Skeletal muscle satellite cell (primary cell): Measurements from ENCODE around the gene PLEKHM3.
"Not testable (repeated sequence)": the region's sequence is repeated elsewhere in the genome, so short reads cannot be mapped to it uniquely, and the experiment has no call there.

Experiments
- H3K27me3 ChIP-seq: 2 replicates; pipeline ENCODE4 v1.7.0; 2013; ENCODE audit warnings: low read length; ENCODE audit not compliant: control insufficient read depth, insufficient read depth
- H3K36me3 ChIP-seq: 2 replicates; pipeline ENCODE4 v1.7.0; 2013; ENCODE audit warnings: mild to moderate bottlenecking, control low read depth, low read length; ENCODE audit not compliant: insufficient read depth
- H3K4me1 ChIP-seq: 2 replicates; pipeline ENCODE4 v1.7.0; 2013; ENCODE audit warnings: low read length; ENCODE audit not compliant: control insufficient read depth, insufficient read depth
- H3K4me2 ChIP-seq: 2 replicates; pipeline ENCODE4 v1.7.0; 2013; ENCODE audit warnings: mild to moderate bottlenecking, low read length
- H3K4me3 ChIP-seq: 2 replicates; pipeline ENCODE4 v1.7.0; 2013; ENCODE audit warnings: low read length
- H3K9ac ChIP-seq: 2 replicates; pipeline ENCODE4 v1.7.0; 2013; ENCODE audit warnings: mild to moderate bottlenecking, low read depth, low read length, moderate library complexity
- H3K9me3 ChIP-seq: replicated peaks from 2 replicates; pipeline ENCODE4 v1.7.0; 2013; ENCODE audit warnings: mild to moderate bottlenecking, control low read depth, low read length

The PLEKHM3 gene

GRCh38 chr2:207811658-207812057 lies 213.7 kb downstream of the PLEKHM3 start:
- not testable (repeated sequence) for H3K9ac ChIP-seq, H3K36me3 ChIP-seq, H3K4me1 ChIP-seq, H3K9me3 ChIP-seq, H3K27me3 ChIP-seq, H3K4me2 ChIP-seq, H3K4me3 ChIP-seq

- Histone ChIP-seq H3K36me3 (no peaks in the 10 kb centered on the region), H3K9ac (no peak overlapping the region), H3K4me1 (peaks cover 10% of the 10 kb centered on the region), H3K4me2 (no peak overlapping the region), H3K27me3 (no peaks in the 10 kb centered on the region), H3K9me3 (no peaks in the 10 kb centered on the region), H3K4me3 (no peak overlapping the region)
These were observed 215.0 kb downstream of the PLEKHM3 start for GRCh38 chr2:207810200-207810788.

DNA sequence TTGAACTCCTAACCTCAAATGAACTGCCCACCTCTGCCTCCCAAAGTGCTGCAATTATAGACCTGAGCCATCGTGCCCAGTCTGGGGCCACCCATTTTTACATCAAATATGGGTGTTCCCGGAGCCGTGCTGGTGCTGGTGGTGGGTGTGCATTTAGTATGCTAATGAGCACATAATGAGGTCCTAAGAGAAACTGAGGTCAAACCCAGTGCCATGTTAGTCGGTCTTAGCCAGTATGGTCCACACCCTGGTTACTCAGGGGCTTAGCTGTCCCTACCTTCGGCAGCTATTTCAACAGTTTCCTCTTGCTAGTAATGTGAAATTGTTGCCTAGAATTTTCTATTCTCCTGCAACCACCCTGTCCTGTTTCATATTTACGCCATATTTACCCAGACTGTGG lies 217.2 kb downstream of the PLEKHM3 start:
- no peak overlapping the region for H3K4me2 ChIP-seq
- no peaks in the 10 kb centered on the region for H3K9me3 ChIP-seq
- no peaks in the 10 kb centered on the region for H3K36me3 ChIP-seq
- H3K4me1 ChIP-seq = peaks cover 10% of the 10 kb centered on the region
- no peak overlapping the region for H3K4me3 ChIP-seq
- no peak overlapping the region for H3K9ac ChIP-seq
- H3K27me3 ChIP-seq = no peaks in the 10 kb centered on the region

DNA sequence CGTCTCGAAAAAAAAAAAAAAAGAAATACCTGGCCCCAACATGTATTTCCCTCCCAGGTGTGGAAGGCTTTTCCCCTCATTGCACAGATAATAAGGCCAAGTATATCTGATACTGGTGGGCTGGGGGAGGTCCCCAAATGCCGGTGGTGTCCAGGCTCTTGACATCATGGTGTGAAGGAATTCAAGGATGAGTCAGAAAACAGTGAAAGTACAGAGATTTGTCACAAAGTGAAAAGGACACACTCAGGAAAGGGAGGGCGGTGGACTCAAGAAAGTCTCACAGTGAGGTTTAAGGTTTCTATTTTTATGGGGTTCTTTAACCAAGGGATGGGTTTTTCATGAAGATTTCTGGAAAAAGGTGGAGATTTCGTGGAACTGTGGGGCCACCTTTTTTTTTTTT lies 217.8 kb downstream of the PLEKHM3 start:
- H3K36me3 ChIP-seq = no peaks in the 10 kb centered on the region
- peaks cover 10% of the 10 kb centered on the region for H3K4me1 ChIP-seq
- H3K4me2 ChIP-seq = no peak overlapping the region
- no peak overlapping the region for H3K9ac ChIP-seq
- H3K9me3 ChIP-seq = no peaks in the 10 kb centered on the region
- no peak overlapping the region for H3K4me3 ChIP-seq
- no peaks in the 10 kb centered on the region for H3K27me3 ChIP-seq

DNA sequence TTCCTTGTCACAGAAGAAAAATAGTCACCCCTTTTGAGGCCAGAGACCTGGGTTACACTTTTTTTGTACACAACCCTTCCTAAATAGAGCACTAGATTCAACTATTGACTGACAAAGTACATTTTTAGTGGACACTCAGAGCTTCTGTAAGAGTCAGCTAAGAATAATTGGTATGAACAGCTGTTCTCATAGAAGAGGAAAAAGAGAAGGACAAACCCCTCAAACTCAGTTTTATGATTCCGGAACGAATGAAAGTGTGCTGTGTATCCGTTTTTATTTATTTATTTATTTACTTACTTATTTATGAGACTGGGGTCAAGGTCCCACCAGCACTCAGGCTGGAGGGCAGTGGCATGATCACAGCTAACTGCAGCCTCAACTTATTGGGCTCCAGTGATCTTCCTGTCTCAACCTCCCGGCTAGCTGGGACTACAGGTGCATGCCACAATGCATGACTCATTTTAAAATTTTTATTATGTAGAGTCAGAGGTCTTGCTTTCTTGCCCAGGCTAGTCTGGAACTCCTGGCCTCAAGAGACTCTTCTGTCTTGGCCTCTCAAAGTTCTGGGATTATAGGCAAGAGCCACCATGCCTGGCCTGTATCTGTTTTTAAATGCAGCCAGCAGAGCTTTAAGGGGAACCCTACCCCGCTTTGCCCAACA lies 219.6 kb downstream of the PLEKHM3 start:
- Histone ChIP-seq H3K4me2 (no peak overlapping the region), H3K27me3 (no peaks in the 10 kb centered on the region), H3K4me1 (peaks cover 8% of the 10 kb centered on the region), H3K9ac (no peak overlapping the region), H3K4me3 (no peak overlapping the region), H3K9me3 (no peaks in the 10 kb centered on the region), H3K36me3 (no peaks in the 10 kb centered on the region)

- Histone ChIP-seq H3K9ac (no peak overlapping the region), H3K27me3 (no peaks in the 10 kb centered on the region), H3K4me2 (no peak overlapping the region), H3K36me3 (no peaks in the 10 kb centered on the region), H3K4me3 (no peak overlapping the region), H3K9me3 (no peaks in the 10 kb centered on the region), H3K4me1 (peaks cover 7% of the 10 kb centered on the region)
These were observed 222.7 kb downstream of the PLEKHM3 start for GRCh38 chr2:207802650-207803049.

GRCh38 chr2:207801259-207801658 lies 224.1 kb downstream of the PLEKHM3 start:
- H3K4me3 ChIP-seq = no peak overlapping the region
- peaks cover 7% of the 10 kb centered on the region for H3K4me1 ChIP-seq
- H3K9me3 ChIP-seq = no peaks in the 10 kb centered on the region
- no peak overlapping the region for H3K9ac ChIP-seq
- no peaks in the 10 kb centered on the region for H3K27me3 ChIP-seq
- no peaks in the 10 kb centered on the region for H3K36me3 ChIP-seq
- no peak overlapping the region for H3K4me2 ChIP-seq

- Histone ChIP-seq H3K27me3 (no peaks in the 10 kb centered on the region), H3K4me2 (no peak overlapping the region), H3K4me3 (no peak overlapping the region), H3K36me3 (no peaks in the 10 kb centered on the region), H3K9ac (no peak overlapping the region), H3K9me3 (no peaks in the 10 kb centered on the region), H3K4me1 (peaks cover 6% of the 10 kb centered on the region)
These were observed 228.6 kb downstream of the PLEKHM3 start for GRCh38 chr2:207796585-207797350.

DNA sequence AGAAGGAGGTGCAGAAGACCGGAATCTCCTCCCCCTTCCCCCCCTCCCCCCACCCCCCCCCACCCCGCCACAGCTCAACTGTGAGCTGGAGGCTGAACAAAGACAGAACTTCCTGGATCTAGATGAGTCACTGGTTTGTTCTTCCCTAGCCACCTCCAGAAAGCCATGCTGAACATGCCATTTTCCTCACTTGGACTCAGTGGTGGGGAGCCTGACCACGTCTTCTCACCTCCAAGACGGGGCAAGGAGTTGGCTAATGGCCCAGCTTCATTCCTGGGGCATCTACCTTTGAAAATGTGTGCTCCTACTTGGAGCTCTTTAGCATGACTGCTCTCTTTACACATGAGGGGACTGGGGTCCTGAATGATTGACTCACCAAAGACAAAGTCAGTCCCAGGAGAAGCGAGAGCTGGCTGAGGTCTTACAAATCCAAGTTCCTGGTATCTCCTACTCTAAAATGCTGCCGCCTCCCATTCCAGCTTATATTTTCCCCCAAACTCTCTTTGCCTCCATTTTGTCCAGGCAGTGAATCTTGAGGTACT lies 233.0 kb downstream of the PLEKHM3 start:
- H3K4me3 ChIP-seq = peak overlapping the region; percentile 49
- no peaks in the 10 kb centered on the region for H3K36me3 ChIP-seq
- H3K27me3 ChIP-seq = no peaks in the 10 kb centered on the region
- peaks cover 6% of the 10 kb centered on the region for H3K4me1 ChIP-seq
- H3K9ac ChIP-seq = no peak overlapping the region
- no peaks in the 10 kb centered on the region for H3K9me3 ChIP-seq
- peak overlapping the region; percentile 44 for H3K4me2 ChIP-seq

GRCh38 chr2:207791579-207792243 lies 233.6 kb downstream of the PLEKHM3 start:
- Histone ChIP-seq H3K4me2 (no peak overlapping the region), H3K27me3 (no peaks in the 10 kb centered on the region), H3K9ac (no peak overlapping the region), H3K36me3 (no peaks in the 10 kb centered on the region), H3K4me3 (no peak overlapping the region), H3K9me3 (no peaks in the 10 kb centered on the region), H3K4me1 (peaks cover 6% of the 10 kb centered on the region)

DNA sequence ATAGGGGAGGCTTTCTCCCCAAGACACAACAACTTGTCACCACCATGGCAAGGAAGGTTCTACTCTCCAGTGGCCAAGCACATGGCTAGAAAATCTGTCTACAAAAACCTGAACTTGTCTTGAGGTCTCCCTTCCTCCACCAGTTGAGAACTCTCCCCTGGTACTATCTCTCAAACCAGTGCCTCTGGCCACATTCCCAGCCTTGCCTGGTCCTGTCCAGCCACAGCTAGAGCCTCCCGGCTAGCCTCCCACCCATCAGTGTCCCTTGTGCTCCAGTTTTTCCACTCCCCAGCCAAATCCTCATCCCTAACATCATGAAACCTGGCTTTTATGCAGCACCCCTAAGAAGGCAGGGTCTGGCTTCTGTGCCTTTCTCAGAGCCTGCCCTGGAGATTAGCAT lies 234.4 kb downstream of the PLEKHM3 start:
- no peak overlapping the region for H3K9ac ChIP-seq
- H3K4me3 ChIP-seq = no peak overlapping the region
- peaks cover 6% of the 10 kb centered on the region for H3K4me1 ChIP-seq
- H3K36me3 ChIP-seq = no peaks in the 10 kb centered on the region
- H3K27me3 ChIP-seq = no peaks in the 10 kb centered on the region
- H3K4me2 ChIP-seq = no peak overlapping the region
- no peaks in the 10 kb centered on the region for H3K9me3 ChIP-seq
